H1 (cell line): Measurements from ENCODE around the gene PREX1. TPM values are rescaled to one million over a fixed set of nuclear protein-coding genes. Genes with fewer than 3 reads are reported as not detected.

Experiments
- CTCF ChIA-PET: fragments of 300-600 bp; sonication (Branson Sonifier 250); formaldehyde crosslinking; loops from one replicate; lab custom pipeline; 2021; ENCODE audit not compliant: partially characterized antibody; lab: Charles Lee
- POLR2A ChIA-PET: fragments of 300-600 bp; sonication (Branson Sonifier 250); formaldehyde crosslinking; loops from one replicate; lab custom pipeline; 2021; ENCODE audit warnings: inconsistent platforms; ENCODE audit not compliant: partially characterized antibody; lab: Charles Lee
- DNase-seq, 2 experiments: peaks; one replicate each; pipeline versions ENCODE4 v3.0.0 to v3.0.0-alpha.2; 2010 to 2022; ENCODE audit warnings: low spot score in 2 of 2, low read depth in 1 of 2, mixed read lengths in 1 of 2
- FAIRE-seq: peaks from 2 replicates; lab custom pipeline; 2011; peaks lifted over from hg19 to GRCh38; lab: Jason Lieb, UNC
- H2AFZ ChIP-seq: 2 replicates; pipeline ENCODE4 v1.8.1; 2012; ENCODE audit warnings: low read length, inconsistent platforms
- H2AK5ac ChIP-seq: 2 replicates; pipeline ENCODE4 v1.6.1; 2013; ENCODE audit warnings: low read depth, low read length
- H2BK120ac ChIP-seq: replicated peaks from 2 replicates; pipeline ENCODE3; 2013; ENCODE audit warnings: low read depth, low read length, inconsistent platforms
- H2BK12ac ChIP-seq: 2 replicates; pipeline ENCODE4 v1.6.1; 2013; ENCODE audit warnings: low read depth, low read length
- H2BK15ac ChIP-seq: 2 replicates; pipeline ENCODE4 v1.6.1; 2013; ENCODE audit warnings: low read length
- H2BK20ac ChIP-seq: 2 replicates; pipeline ENCODE4 v1.6.1; 2013; ENCODE audit warnings: low read length
- H2BK5ac ChIP-seq: 2 replicates; pipeline ENCODE4 v1.6.1; 2013; ENCODE audit warnings: low read depth, low read length
- H3K14ac ChIP-seq: 2 replicates; pipeline ENCODE4 v1.6.1; 2013; ENCODE audit warnings: inconsistent platforms; ENCODE audit not compliant: insufficient read length
- H3K18ac ChIP-seq: 2 replicates; pipeline ENCODE4 v1.6.1; 2013; ENCODE audit warnings: low read length; ENCODE audit errors: extremely low read depth
- H3K23ac ChIP-seq: 2 replicates; pipeline ENCODE4 v1.6.1; 2013; ENCODE audit warnings: inconsistent platforms; ENCODE audit not compliant: insufficient read length
- H3K23me2 ChIP-seq: 2 replicates; pipeline ENCODE4 v1.6.1; 2013; ENCODE audit warnings: low read depth, low read length
- H3K27ac ChIP-seq: 2 replicates; pipeline ENCODE4 v1.6.1; 2011; ENCODE audit warnings: low read depth, low read length, inconsistent platforms
- H3K27me3 ChIP-seq, 4 experiments: replicated peaks in 1 of 4; 1 replicate in 1 of 4; 2 replicates in 3 of 4; pipeline versions ENCODE4 v1.6.1 to v1.8.1; 2011 to 2013; ENCODE audit warnings: low read length in 3 of 4, mild to moderate bottlenecking in 3 of 4, inconsistent platforms in 2 of 4, mixed read lengths in 2 of 4, moderate library complexity in 1 of 4; ENCODE audit not compliant: control insufficient read depth in 3 of 4, insufficient read depth in 3 of 4; ENCODE audit errors: extremely low read depth in 1 of 4
- H3K36me3 ChIP-seq, 4 experiments: 2 replicates each; pipeline versions ENCODE4 v1.6.1 to v1.8.1; 2011 to 2013; ENCODE audit warnings: mild to moderate bottlenecking in 4 of 4, low read length in 3 of 4, moderate library complexity in 2 of 4, control low read depth in 1 of 4, inconsistent platforms in 1 of 4; ENCODE audit not compliant: insufficient read depth in 4 of 4, control insufficient read depth in 2 of 4
- H3K4ac ChIP-seq: replicated peaks from 2 replicates; pipeline ENCODE3; 2013; ENCODE audit warnings: low read length, low read depth, mixed read lengths, inconsistent platforms; ENCODE audit not compliant: insufficient read length
- H3K4me1 ChIP-seq, 4 experiments: replicated peaks in 1 of 4; 1 replicate in 1 of 4; 2 replicates in 3 of 4; pipeline versions ENCODE4 v1.6.1 to v1.8.1; 2011 to 2013; ENCODE audit warnings: low read length in 3 of 4, inconsistent platforms in 2 of 4, mixed read lengths in 1 of 4; ENCODE audit not compliant: insufficient read depth in 4 of 4, control insufficient read depth in 3 of 4
- H3K4me2 ChIP-seq, 2 experiments: 2 replicates each; pipeline versions ENCODE4 v1.6.1 to v1.8.1; 2011 to 2013; ENCODE audit warnings: low read depth in 2 of 2, low read length in 2 of 2, control low read depth in 1 of 2, inconsistent platforms in 1 of 2, mild to moderate bottlenecking in 1 of 2; ENCODE audit not compliant: insufficient read depth in 1 of 2
- H3K4me3 ChIP-seq, 4 experiments: fragments of 200-600, 300-600 bp in 1 of 4; sonication (generic), shearing (Covaris generic), sonication (Bioruptor Twin) in 1 of 4; 2 replicates each; pipeline versions ENCODE4 v1.5.1 to v1.8.1; 2011 to 2016; ENCODE audit warnings: low read length in 4 of 4, low read depth in 3 of 4, control low read depth in 2 of 4, inconsistent platforms in 2 of 4, mild to moderate bottlenecking in 2 of 4, mixed read lengths in 1 of 4, moderate library complexity in 1 of 4; ENCODE audit not compliant: insufficient read depth in 2 of 4; ENCODE audit errors: extremely low read depth in 1 of 4
- H3K56ac ChIP-seq: replicated peaks from 2 replicates; pipeline ENCODE3; 2013; ENCODE audit warnings: low read depth, mild to moderate bottlenecking, mixed read lengths, low read length, inconsistent platforms; ENCODE audit not compliant: insufficient read length
- H3K79me1 ChIP-seq: 2 replicates; pipeline ENCODE4 v1.6.1; 2013; ENCODE audit warnings: low read depth, low read length, control low read depth
- H3K79me2 ChIP-seq, 2 experiments: 2 replicates each; pipeline versions ENCODE4 v1.6.1 to v1.8.1; 2012 to 2013; ENCODE audit warnings: low read length in 2 of 2, mild to moderate bottlenecking in 2 of 2, inconsistent platforms in 1 of 2; ENCODE audit not compliant: insufficient read depth in 2 of 2, control insufficient read depth in 1 of 2
- H3K9ac ChIP-seq, 4 experiments: replicated peaks in 1 of 4; 1 replicate in 1 of 4; 2 replicates in 3 of 4; pipeline versions ENCODE4 v1.6.1 to v1.8.1; 2011 to 2013; ENCODE audit warnings: low read depth in 3 of 4, low read length in 3 of 4, control low read depth in 2 of 4, mild to moderate bottlenecking in 2 of 4, moderate library complexity in 2 of 4, inconsistent platforms in 1 of 4; ENCODE audit errors: extremely low read depth in 1 of 4
- H3K9me3 ChIP-seq, 2 experiments: 2 replicates each; pipeline versions ENCODE4 v1.6.1 to v1.8.1; 2012 to 2013; ENCODE audit warnings: mild to moderate bottlenecking in 2 of 2, moderate library complexity in 2 of 2, control low read depth in 1 of 2, inconsistent platforms in 1 of 2, low read depth in 1 of 2, low read length in 1 of 2, mixed read lengths in 1 of 2; ENCODE audit not compliant: insufficient read depth in 2 of 2
- H4K20me1 ChIP-seq, 2 experiments: replicated peaks in 1 of 2; 2 replicates each; pipeline versions ENCODE3 to v1.8.1; 2011 to 2013; ENCODE audit warnings: inconsistent platforms in 2 of 2, low read length in 2 of 2, mild to moderate bottlenecking in 1 of 2; ENCODE audit not compliant: insufficient read depth in 2 of 2, control insufficient read depth in 1 of 2
- H4K5ac ChIP-seq: 2 replicates; pipeline ENCODE4 v1.6.1; 2013; ENCODE audit warnings: low read length, low read depth, mixed read lengths, inconsistent platforms; ENCODE audit not compliant: insufficient read length
- H4K8ac ChIP-seq: 2 replicates; pipeline ENCODE4 v1.8.0; 2013; ENCODE audit warnings: mild to moderate bottlenecking, moderate library complexity, low read length, inconsistent platforms; ENCODE audit not compliant: insufficient read depth; ENCODE audit errors: extremely low read depth
- H4K91ac ChIP-seq: replicated peaks from 2 replicates; pipeline ENCODE3; 2013; ENCODE audit warnings: low read length, mixed read lengths, inconsistent platforms; ENCODE audit not compliant: insufficient read length
- ASH2L ChIP-seq: fragments of 200-600, 300-600 bp; sonication (generic); IDR thresholded peaks from one replicate; pipeline ENCODE4 v1.7.1; 2017; ENCODE audit warnings: low read length
- GTF2F1 ChIP-seq: IDR thresholded peaks from 2 replicates; pipeline ENCODE4 v1.6.1; 2012; ENCODE audit warnings: low read depth, low read length, improper control_type of control experiment, borderline replicate concordance
- JUND ChIP-seq: IDR thresholded peaks from 2 replicates; pipeline ENCODE4 v1.6.1; 2011; ENCODE audit warnings: mild to moderate bottlenecking, improper control_type of control experiment, low read length
- POLR2A ChIP-seq, 2 experiments: IDR thresholded peaks; 1 replicate in 1 of 2; 2 replicates in 1 of 2; pipeline ENCODE4 v1.6.1; 2011; ENCODE audit warnings: low read depth in 2 of 2, low read length in 2 of 2, mild to moderate bottlenecking in 2 of 2; ENCODE audit errors: control extremely low read depth in 1 of 2
- RAD21 ChIP-seq, 2 experiments: IDR thresholded peaks in 1 of 2; conservative IDR thresholded peaks in 1 of 2; 2 replicates each; pipeline ENCODE4 v1.6.1; 2011; ENCODE audit warnings: low read depth in 2 of 2, low read length in 2 of 2, improper control_type of control experiment in 1 of 2, inconsistent platforms in 1 of 2, mild to moderate bottlenecking in 1 of 2, moderate library complexity in 1 of 2
- RFX5 ChIP-seq: IDR thresholded peaks from 2 replicates; pipeline ENCODE4 v1.6.1; 2011; ENCODE audit warnings: low read depth, low read length, improper control_type of control experiment, borderline replicate concordance
- SAP30 ChIP-seq: fragments of 300-600 bp; sonication (generic); IDR thresholded peaks from 2 replicates; pipeline ENCODE4 v1.7.1; 2012; ENCODE audit warnings: low read length, moderate library complexity, mild to moderate bottlenecking, inconsistent platforms; ENCODE audit not compliant: insufficient read depth, insufficient replicate concordance
- TEAD4 ChIP-seq: IDR thresholded peaks from 2 replicates; pipeline ENCODE4 v1.6.1; 2012; ENCODE audit warnings: low read depth, low read length, inconsistent platforms, mixed read lengths
- WGBS, 2 experiments: shearing (Covaris generic) in 1 of 2; methylation state at CpG; one replicate each; pipeline versions ENCODE4 v1.1.6 to v1.1.7; 2013 to 2015; ENCODE audit warnings: low lambda C conversion rate in 2 of 2, mixed read lengths in 2 of 2, inconsistent platforms in 1 of 2, low coverage in 1 of 2, missing lambda C conversion rate in 1 of 2; ENCODE audit not compliant: insufficient replicate concordance in 2 of 2, insufficient coverage in 1 of 2, insufficient read length in 1 of 2; ENCODE audit errors: extremely low coverage in 1 of 2, missing lambda C conversion rate in 1 of 2; 5-methylcytosine and 5-hydroxymethylcytosine counted together
- polyA plus RNA-seq, 7 experiments: library from polyadenylated mRNA; depleted of rRNA in 3 of 7; stranded (reverse) in 5 of 7; unstranded in 2 of 7; fragments of >200 nt in 5 of 7; fragments of 200-250 nt in 2 of 7; gene quantifications; 1 replicate in 5 of 7; 2 replicates in 1 of 7; 4 replicates in 1 of 7; pipeline versions ENCODE4 v1.2.1 to v1.2.3, GENCODE V29; 2011 to 2013; ENCODE audit warnings: missing spikeins in 2 of 7, mixed read lengths in 2 of 7
- total RNA-seq: library from RNA; stranded (reverse); fragmentation: NEBNext Ultra II Directional; extraction: Animal tissue kit (Norgen Biotek cat#: 25700); gene quantifications from 2 replicates; pipeline ENCODE4 v1.2.1, GENCODE V29; 2021
- TF ChIP-seq, protein P1 (sequence below): IDR thresholded peaks from 2 replicates; pipeline ENCODE4 v1.6.1; 2012; ENCODE audit warnings: low read length, inconsistent platforms

The PREX1 gene
- total and polyA plus RNA-seq, 2 of the 8 experiments (the other 6 are each of a cell fraction or from before 2014, with no cell fraction given): 10.7 to 12.8 TPM

DNA sequence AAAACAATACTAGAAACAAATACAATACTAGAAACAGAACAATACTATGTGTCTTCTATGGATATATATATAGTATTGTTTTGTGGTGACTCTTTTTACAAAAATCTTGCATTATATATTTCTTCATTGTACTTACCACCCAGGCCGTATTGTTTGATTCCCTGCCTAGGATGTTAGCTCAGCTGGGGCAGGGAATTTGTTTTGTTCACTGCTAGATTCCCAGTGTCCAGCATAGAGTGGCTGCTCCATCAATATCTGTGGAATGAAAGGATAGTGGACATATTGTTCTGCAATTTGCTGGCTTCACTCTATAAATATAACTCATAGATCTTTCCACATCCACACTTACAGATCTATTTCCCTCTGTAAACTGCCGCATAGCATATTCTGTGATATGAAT is 21.5 kb upstream of the PREX1 start:
- H2BK5ac ChIP-seq: no peak overlapping the region
- no peak overlapping the region for H2AFZ ChIP-seq
- H2AK5ac ChIP-seq: no peak overlapping the region
- H3K4me1 ChIP-seq: peaks cover 0 to 13% (median under 1%) of the 10 kb centered on the region in 4 experiments; a peak in 4 of 7 replicates
- no peak overlapping the region for H3K14ac ChIP-seq
- no peak overlapping the region for H2BK120ac ChIP-seq
- no peaks in the 10 kb centered on the region for H3K9me3 ChIP-seq
- H2BK12ac ChIP-seq: no peak overlapping the region
- H3K4me3 ChIP-seq: no peak overlapping the region
- 0 out of 7 replicates have a peak, but pooled peaks cover 0 to 2% (median 0%) of the 10 kb centered on the region in 4 experiments for H3K27me3 ChIP-seq
- no peak overlapping the region for H2BK20ac ChIP-seq
- H4K5ac ChIP-seq: no peak overlapping the region
- H4K91ac ChIP-seq: no peak overlapping the region
- ChIA-PET CTCF (interaction anchor here (1.4 to 2.4 kb wide), 2 partner anchors 54 to 192 kb away, joined by 3 to 17 read pairs; no protein-coding TSS in a partner anchor), POLR2A (interaction anchor here (0.6 to 1.1 kb wide), 3 partner anchors 10 to 126 kb away, joined by 3 to 4 read pairs (median 3); no protein-coding TSS in a partner anchor)
- no peaks in the 10 kb centered on the region for H4K20me1 ChIP-seq
- WGBS, 2 experiments: 91% methylated on average over 2 of the region's 2 CpGs; no CpG with 5 or more reads in 1 of the 2 experiments
- FAIRE-seq: no peak
- DNase-seq: no peak
- no peak overlapping the region for H3K4me2 ChIP-seq
- no peak overlapping the region for H3K9ac ChIP-seq
- no peak overlapping the region for H3K18ac ChIP-seq
- H2BK15ac ChIP-seq: no peak overlapping the region
- H3K56ac ChIP-seq: no peak overlapping the region
- no peaks in the 10 kb centered on the region for H3K79me2 ChIP-seq
- no peaks in the 10 kb centered on the region for H3K79me1 ChIP-seq
- H3K23me2 ChIP-seq: no peaks in the 10 kb centered on the region
- no peak overlapping the region for H3K4ac ChIP-seq
- H3K23ac ChIP-seq: no peak overlapping the region
- TF ChIP-seq GTF2F1 (no peak), POLR2A (IDR thresholded peaks at IDR 0.05; ENCODE audit: control extremely low read depth in 1 of 2, low read depth in 2 of 2, low read length in 2 of 2) (no peak), RFX5 (no peak), JUND (no peak), RAD21 (IDR thresholded peaks at IDR 0.05 in 1 of 2, conservative IDR thresholded peaks at IDR 0.05 in 1 of 2; ENCODE audit: low read depth in 2 of 2, low read length in 2 of 2) (no peak), ASH2L (no peak), SAP30 (no peak), TEAD4 (no peak)
- TF ChIP-seq, protein P1, sequence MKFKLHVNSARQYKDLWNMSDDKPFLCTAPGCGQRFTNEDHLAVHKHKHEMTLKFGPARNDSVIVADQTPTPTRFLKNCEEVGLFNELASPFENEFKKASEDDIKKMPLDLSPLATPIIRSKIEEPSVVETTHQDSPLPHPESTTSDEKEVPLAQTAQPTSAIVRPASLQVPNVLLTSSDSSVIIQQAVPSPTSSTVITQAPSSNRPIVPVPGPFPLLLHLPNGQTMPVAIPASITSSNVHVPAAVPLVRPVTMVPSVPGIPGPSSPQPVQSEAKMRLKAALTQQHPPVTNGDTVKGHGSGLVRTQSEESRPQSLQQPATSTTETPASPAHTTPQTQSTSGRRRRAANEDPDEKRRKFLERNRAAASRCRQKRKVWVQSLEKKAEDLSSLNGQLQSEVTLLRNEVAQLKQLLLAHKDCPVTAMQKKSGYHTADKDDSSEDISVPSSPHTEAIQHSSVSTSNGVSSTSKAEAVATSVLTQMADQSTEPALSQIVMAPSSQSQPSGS: no peak
- H4K8ac ChIP-seq: no peak overlapping the region
- H3K36me3 ChIP-seq: no peaks in the 10 kb centered on the region
- H3K27ac ChIP-seq: no peak overlapping the region
